D341Med (cell line): Measurements from ENCODE around the gene PDZRN4.
A peak's percentile ranks its signal among the peaks of the same experiment; 100 is the strongest.

Experiments
- DNase-seq: peaks from one replicate; pipeline ENCODE4 v3.0.0; 2012; ENCODE audit warnings: low spot score

PDZRN4 gene

DNA sequence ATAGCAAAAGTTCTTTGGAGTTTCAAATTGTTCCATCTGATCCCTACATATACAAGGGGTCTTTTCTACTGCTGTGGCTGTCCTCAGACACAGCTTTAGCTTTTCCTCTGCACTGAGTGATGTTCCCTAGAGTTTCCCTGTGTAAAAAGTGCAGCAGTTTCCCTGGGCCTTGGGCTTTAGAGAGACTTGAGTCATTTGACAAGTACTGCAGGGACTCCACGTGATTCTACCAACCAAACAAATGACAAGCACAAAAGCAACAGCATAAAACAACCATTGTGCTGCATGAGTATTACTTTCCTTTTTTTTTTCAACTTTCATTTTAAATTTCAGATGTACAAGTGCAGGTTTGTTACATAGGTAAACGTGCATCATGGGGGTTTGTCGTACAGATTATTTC lies 272.8 kb downstream of the PDZRN4 start:
- DNase-seq: no peak

DNA sequence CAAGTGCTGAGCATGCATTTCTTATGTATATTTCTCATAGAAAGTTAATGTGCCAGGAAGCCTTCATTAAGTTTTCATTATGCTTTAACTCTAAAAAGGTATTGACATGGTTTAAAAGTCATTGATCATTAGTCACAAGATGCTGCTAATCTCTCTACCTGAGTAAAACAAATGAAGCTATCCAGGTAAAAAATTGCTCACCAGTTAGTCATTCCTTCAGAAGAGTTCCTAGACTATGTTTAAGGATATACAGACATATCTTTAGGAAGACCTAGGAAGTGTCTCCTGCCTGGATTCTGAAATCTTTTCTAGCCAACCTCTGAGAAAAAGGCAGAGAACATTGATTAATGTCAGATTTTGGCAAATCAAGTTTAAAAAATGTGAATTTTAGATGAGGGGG lies 274.2 kb downstream of the PDZRN4 start:
- no peak for DNase-seq

DNA sequence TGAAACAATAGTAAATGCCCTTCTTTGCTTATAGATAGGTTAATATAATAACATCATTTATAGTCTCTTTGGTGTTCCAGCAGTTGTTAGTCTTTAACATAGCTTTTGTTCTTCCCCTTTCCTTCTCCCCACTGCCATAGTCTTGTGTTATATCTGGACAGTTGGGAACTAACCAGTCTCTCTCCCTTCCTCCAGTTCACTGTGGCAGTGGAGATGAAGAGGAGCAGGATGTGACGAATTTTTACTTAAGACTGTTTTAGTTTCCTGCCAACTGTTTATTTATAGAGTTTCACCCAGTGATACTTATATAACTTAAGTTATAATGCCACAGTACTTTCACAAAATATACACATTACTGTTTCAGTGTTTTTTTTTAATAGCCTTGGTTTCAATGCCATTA lies 277.4 kb downstream of the PDZRN4 start:
- no peak for DNase-seq

DNA sequence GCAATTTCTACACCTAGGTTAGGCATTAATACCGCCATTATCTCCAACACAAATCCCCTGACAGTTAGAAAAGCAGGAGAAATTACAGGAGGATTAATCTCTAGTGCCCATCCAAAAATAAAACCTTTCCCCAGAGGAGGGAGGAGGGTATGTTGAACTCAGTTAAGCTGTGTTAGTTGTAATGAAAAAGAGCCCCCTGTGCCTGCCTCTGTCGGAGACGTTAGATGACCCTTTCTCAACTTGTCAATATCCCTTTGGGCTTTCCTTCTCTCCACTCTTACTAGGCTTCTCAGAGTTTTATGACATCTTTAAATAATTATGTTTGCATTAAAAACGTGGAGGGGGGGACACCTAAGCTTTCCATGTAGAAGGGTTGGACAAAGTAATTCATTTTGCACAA lies 278.2 kb downstream of the PDZRN4 start:
- DNase-seq: peak; percentile 43

DNA sequence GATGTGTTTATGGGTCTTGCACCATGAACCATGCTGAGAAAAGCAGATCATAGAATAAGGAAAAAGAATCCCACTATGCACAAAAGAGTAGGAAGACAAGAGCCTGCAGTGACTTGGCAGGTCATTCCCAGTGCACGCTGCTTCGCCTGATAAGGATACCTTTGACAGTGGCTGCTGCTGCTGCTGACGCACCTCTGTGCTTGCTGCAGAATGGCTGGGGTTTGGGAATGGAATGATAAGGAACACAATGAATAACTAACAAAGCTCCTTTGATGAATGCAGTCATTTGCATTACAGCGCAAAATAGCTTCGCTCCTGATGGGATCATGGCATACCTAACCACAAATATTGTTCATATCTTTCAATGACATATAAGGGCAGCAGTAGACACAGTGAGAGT lies 278.7 kb downstream of the PDZRN4 start:
- DNase-seq: no peak

DNA sequence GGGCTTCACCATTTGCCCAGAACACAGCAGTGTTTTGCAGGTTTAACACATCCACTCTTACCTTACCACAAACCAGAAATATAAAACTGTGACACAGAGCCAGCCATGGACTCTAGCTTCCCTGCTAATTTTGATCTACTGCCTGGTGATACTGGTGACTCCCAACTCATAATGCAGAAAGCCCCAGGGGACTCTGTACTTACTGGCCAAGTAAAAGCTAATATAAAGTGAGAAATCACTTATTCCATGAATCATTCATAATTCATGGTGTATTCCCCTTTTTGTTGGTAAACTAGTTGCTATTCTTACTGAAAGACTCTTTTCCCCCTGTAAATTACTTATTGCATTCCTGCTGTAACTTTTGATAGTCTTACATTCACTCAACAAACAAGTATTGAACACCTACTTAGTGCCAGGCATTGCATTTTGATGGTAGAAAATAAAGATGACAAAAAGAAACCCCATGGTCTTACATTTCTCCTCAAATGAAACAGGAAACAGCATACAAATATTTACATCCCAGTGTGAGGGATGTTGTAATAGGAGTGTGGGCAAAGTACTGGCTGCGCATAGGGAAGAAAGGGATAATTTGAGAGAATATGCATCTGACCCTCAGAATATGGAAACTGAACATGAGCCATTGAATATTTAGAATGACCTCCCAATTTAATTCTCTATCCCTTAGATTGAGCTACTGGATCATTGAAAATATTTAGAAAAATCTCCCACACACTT lies 279.6 kb downstream of the PDZRN4 start:
- no peak for DNase-seq

DNA sequence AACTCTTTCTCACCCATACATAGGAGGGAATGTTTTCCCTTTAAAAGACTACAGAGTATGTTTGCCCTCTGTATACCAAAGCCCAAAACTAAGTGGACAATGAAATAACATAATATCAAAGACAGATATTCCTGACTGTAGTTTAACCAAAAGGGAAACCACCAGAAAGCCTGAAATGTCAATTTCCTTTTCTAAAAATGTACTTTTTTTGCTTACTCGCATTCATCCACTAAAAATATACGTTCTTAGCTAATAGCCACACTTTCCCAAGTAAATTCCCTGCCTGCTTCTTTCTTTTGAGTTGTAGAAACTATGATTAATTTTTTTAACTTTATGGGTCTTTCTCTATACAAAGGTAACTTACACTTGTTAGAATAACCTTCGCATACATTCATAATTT lies 280.2 kb downstream of the PDZRN4 start:
- no peak for DNase-seq

DNA sequence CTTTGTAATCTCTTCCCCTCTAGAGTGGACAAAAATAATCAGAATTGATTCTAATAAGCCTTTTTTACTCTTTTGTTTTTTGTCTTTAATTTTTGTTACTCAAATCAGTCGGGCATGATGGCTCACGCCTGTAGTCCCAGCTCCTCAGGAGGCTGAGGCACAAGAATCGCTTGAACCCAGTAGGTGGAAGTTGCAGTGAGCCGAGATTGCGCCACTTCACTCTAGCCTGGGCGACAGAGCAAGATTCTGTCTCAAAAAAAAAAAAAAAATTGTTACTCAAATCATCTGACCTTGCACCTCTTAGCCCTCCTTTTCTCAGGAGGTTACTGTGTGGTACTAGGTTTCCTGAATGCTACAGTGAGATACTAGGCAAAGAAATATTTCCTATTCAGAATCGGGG lies 280.6 kb downstream of the PDZRN4 start:
- DNase-seq: no peak

DNA sequence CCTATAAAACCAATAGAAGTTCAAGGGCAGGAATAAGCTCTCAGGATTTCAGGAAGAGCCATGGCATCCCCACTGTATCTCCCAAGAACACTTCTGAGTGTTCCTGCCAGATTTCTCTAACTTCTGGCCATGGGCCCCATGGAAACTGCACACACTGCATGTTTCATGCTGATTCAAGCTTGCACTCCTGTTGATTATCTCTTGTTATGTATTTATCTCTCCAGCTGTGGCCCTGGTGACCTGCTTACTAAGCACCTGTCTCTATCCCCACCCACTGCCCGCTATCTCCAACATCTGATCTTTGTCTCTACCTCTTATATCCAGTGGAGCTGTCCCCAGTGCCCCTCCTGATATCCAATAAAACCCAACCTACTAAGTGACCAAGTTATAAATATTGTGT lies 285.3 kb downstream of the PDZRN4 start:
- no peak for DNase-seq

DNA sequence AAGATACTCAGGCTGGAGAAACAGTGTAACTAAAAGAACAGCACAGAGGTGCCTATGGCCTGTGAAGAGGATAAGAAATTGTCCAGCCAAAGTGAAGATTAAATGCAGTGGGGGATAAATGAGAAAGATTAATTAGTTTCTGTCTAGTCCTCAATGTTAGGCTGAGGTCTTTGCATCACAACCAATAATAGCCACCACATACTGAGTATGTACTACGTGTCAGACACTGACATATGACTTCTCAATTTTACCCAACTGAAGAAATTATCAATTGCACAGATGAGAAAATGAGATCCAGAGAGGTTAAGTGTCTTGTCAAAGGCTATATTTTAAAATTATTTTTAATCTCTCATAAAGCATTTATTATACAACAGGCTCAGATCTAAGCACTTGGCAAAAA lies 285.9 kb downstream of the PDZRN4 start:
- DNase-seq: no peak

DNA sequence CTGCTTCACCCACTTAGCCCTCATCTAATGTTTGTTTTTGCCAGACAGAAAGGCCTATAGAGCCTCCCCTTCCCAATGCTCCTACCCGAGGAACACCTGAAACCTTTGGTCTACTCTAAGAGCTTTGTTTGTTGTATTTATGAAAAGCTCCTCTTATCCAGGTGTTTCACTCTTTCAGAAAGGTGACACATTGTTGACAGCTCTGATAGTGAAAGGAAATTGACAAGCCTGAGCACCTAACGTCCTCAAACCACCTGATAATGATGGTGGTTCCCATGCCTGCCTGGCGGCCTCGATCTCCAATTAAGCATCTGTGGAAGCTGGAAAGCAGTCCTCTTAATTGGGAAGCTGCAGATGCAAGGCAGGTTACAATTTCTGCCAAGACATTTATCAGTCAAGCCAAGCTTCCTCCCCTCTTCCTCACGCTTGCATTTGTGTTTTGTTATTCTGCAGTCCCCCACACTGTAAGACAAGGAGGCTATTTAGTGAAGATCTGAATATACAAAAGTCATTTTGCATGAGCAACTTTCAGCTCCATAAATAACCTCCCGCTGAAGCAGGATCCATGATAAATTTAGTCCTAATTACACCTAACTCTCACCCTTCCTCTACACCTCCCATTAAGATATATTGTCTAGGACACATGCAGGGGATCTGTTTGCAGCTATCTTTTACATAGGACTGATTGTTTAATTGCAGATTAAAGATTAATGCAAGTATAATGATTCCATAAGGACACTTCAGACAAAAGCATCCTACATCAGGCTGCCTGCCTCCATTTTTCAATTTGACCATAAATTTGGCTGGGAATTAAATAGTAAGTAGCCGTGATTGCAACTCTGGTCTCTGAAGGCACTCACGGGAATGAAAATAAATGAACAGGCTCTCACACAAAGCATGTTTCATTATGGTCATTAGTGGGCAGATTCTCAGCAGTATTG lies 288.6 kb downstream of the PDZRN4 start:
- no peak for DNase-seq

DNA sequence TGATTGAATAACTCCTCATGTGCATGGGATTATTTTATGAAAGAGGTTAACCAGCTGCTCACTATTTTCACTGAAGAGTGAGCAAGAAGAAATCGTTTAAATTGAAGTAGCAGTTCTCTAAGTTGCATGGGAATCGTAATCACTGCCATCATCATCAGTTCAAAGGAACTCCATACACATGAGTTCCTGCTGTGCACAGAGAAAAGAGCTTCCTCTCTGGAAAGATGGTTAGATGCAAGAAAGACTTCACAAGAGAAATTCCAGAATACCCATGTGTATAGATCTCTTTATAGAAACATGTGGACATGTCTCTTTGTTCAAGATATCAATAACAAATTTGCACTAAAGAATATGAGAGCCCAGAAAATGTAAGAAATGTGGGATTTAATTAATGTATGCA lies 291.3 kb downstream of the PDZRN4 start:
- no peak for DNase-seq

DNA sequence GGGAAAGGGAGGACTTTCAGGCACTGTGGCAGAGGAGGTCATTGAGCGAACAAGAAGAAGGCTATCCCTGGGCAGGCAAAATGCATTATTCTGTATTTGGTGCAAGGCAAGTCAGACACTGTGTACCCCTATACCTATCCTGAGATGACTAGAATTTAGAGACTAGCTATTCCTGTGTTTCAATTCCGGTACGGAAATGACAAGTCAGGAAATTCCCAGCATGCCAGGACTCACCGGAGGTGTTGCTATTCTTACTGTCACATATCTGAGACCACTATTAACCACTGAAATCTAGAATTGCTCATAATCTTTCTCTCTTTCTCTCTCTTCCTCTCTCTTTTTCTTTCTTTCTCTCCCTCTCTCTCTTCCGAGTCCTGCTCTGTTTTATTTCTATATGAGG lies 297.1 kb downstream of the PDZRN4 start:
- no peak for DNase-seq

DNA sequence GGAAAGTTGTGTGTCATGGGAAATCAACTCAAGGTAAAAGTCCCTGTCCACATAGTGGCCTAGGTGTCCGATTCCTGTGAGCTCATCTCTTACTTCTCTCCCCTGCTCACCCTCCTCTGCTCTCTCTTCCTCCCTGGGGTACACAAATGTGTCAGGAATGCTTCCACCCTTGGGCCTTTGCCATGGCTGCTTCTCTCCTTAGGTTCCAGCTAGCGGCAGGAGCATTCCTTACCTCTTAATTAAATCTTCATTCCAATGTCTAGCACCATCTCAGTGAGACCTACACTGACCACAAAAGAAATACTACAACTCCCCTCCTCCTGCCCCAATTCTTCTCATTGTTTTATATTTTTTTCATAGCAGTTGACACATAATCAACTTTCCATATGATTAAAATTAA lies 298.6 kb downstream of the PDZRN4 start:
- DNase-seq: no peak

DNA sequence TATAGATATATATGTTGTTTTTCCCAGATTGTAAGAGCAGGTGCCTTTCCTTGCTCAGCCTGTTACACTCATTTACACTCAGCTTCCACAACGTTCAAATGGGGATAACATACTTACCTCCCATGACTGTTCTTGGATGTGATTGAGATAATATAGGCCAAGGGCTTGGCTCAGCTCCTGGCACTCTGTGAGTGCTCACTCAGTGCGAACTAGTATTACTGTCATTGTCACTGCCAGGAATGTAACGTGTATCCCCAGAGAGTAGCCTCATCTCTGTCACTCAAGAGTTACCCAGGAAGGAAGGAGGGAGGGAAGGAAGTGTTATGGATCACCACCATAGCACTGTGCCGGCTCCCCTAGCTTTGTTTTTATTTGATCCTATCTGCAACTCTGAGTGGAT lies 307.9 kb downstream of the PDZRN4 start:
- DNase-seq: no peak

DNA sequence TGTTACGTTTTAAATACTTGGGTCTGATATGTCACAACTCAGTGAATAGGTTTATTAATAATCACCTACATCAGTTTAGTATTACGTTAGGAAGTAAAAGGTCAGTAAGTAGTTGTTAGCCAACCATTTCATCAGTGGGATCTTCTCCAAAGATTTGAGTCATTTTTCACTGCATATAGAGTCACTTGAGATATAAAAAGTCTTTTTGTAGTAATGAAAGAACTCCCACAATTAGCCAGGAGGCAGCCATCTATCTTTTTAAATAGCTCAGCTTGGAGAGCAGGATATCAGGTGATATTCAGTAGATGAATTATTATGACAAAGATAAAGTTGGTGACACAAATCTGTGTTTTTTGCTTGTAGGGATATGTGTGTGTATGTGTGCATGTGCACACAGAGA lies 309.3 kb downstream of the PDZRN4 start:
- DNase-seq: no peak

DNA sequence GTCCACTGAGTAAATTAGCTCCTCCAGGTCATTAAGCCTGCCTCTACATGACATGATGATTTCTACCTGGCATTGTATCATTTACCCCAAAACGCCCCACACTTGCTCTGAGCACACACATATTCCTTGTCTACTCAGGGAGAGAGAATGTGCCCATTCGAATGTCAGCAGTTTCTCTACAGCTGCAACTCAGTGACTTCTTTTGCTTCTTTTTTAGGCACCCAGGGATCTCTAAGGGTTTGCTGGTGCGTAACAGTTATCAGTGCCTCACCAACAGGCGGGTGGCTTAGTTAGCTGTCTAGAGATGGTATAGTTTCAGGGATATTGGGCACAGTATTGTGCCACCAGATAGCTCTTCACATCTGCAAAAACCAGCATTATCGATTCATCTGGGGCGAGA lies 316.9 kb downstream of the PDZRN4 start:
- no peak for DNase-seq

DNA sequence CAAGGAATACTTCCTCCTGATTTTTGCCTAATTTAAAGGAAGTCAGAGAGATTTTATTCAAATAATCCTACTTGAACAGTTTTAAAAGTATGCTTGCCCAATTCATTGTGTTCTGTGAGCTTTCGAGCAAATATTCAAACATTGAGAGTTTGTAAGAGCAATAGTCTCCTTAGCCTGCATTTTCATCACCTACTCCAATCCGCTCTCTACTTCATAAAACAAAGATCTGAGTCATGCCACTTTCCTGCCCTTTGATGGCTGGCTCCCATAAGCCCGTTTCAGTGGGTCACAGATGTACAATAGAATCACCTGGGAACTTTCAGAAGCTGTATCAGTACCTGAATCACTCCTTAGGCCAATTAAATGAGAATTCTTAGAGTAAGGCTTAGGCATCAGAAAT lies 319.2 kb downstream of the PDZRN4 start:
- DNase-seq: no peak

DNA sequence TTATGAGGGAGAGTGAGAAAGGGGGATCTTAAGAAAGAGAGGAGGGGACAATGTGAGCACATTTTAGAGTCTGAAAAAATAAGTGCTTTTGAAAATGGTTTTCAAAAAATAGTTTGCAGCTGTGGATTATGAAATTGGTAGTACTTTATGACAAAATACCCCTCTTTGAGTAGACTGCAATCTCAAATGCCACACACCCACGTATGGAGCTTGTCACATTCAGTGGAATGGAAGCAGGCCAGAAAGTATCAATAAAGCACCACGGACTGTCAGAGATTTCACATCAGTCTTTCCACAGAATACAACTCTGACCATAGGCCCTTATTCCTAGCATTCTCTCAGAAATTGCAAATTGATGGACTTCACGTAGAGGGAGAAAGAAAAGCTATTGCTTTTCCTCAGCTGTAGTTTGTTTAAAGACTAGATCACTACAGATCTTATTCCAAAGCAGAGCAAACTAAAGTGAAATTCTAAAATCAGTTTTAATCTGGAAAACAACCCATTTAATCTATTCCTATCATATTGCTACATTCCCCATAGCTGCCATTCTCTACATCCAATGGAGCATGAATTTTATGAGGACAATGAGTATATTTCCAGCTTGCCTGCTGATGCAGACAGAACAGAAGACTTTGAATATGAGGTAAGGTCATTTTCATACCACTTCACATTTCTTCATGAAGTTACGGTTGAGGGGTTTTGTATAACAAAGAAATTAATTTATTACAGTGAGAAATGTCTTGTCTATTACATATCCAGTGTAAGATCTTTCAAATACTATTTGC lies 321.3 kb downstream of the PDZRN4 start:
- DNase-seq: no peak

DNA sequence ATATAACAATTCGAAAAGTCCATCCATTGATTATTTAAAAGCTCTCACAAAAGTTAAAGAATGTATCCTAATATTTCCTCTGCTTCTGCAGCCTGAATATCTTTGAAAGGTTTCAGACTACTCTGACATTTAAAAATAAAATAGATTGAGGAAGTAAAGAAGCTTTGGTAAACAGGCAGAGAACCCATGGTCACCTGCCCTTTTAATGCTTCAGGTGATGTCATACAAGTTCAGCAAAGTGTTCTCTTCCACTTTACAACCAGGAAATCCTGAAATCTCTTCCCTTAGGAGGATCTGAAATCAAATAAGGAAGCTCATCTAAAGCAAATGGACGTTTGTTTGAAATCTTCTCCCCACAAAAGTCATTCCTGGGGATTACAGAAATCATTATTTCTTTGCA lies 322.4 kb downstream of the PDZRN4 start:
- DNase-seq: no peak

DNA sequence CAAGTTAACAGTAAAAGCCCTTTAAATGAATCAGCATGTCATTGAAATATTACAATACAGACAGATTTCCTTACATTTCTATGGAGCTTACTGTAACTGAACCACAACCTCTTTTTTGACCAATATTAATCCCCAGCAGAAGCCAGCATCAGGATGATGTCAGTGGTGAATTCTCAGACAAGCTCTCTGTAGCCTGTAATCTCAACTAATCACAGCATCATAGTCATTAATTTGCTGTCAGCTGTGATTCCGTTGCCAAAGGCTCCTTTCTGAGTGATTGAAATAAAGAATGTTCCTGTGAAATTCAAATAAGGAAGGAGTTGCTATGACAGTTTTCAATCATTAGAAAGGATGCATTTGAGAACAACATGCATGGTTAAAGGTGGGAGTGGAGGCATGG lies 323.1 kb downstream of the PDZRN4 start:
- no peak for DNase-seq

DNA sequence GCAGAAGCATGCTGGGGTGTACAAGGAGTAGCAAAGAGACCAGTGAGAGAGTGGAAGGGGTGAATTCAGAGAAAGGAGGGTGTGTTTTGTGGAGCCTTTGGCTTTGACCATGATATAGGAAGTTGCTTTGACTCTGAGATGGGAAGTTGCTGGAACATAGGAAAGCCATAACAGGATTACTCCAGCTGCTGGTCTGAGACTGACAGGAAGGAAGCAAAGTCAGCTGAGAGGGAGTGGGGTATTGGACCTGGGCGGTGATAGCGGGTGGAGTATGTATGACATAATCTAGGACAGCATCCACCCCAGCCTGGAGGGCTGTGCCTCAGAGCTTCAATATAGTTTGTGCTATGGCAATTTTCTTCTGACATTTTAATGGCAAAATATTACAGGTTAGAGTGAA lies 324.4 kb downstream of the PDZRN4 start:
- DNase-seq: no peak
